HUES48 (cell line): ENCODE data around the gene PRKD1.

ENCODE experiments used
- H3K27ac ChIP-seq: one replicate; pipeline ENCODE4 v1.7.0; 2013; ENCODE audit warnings: low read depth, low read length, inconsistent platforms
- H3K27me3 ChIP-seq: 2 replicates; pipeline ENCODE4 v1.6.1; 2013; ENCODE audit warnings: mild to moderate bottlenecking, low read length; ENCODE audit not compliant: control insufficient read depth, insufficient read depth
- H3K36me3 ChIP-seq: 2 replicates; pipeline ENCODE4 v1.6.1; 2013; ENCODE audit warnings: low read length; ENCODE audit not compliant: control insufficient read depth, insufficient read depth
- H3K4me1 ChIP-seq: 2 replicates; pipeline ENCODE4 v1.6.1; 2013; ENCODE audit warnings: mild to moderate bottlenecking, low read length; ENCODE audit not compliant: control insufficient read depth, insufficient read depth
- H3K4me3 ChIP-seq: 2 replicates; pipeline ENCODE4 v1.5.1; 2013; ENCODE audit warnings: mild to moderate bottlenecking, low read depth, low read length
- H3K9ac ChIP-seq: 2 replicates; pipeline ENCODE4 v1.6.1; 2013; ENCODE audit warnings: mild to moderate bottlenecking, low read depth, low read length, moderate library complexity
- H3K9me3 ChIP-seq: 2 replicates; pipeline ENCODE4 v1.6.1; 2013; ENCODE audit warnings: low read length; ENCODE audit not compliant: control insufficient read depth, insufficient read depth

PRKD1 gene

DNA sequence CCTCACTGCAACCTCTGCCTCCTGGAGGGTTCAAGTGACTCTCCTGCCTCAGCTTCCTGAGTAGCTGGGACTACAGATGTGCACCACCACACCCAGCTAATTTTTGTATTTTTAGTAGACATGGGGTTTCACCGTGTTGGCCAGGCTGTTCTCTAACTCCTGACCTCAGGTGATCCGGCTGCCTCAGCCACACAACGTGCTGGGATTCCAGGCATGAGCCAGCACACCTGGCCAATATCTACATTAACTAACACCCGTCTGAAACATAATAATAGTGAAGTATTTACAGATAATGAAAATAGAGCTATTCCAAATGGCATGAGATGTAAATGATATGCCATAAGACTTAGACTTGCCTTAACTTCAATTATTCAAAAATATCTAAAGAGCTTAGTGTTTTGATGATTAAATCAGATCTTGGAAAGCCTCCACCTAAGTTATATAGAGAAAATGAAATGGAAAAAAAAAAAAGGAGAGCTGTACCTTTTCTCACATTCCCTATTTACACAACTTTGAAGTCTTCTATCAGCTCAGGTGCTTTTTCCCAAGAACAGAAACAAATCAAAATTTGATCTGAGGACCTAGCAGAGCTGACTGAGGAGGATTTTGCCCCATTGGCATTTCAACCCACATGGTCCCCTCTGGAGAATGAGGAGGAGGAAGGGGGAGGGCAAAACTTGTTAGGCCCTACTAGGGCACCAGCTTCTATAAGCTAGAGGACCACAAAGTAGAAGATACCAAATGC is 309.2 kb downstream of the PRKD1 start:
- H3K9me3 ChIP-seq: no peaks in the 10 kb centered on the region; the same call in 1 of the 2 replicates
- no peak overlapping the region for H3K4me3 ChIP-seq
- peaks cover 8% of the 10 kb centered on the region; the same call in 1 of the 2 replicates for H3K4me1 ChIP-seq
- no peaks in the 10 kb centered on the region for H3K36me3 ChIP-seq
- no peak overlapping the region for H3K27ac ChIP-seq
- H3K9ac ChIP-seq: no peak overlapping the region
- no peaks in the 10 kb centered on the region for H3K27me3 ChIP-seq

- no peak overlapping the region for H3K9ac ChIP-seq
- no peaks in the 10 kb centered on the region for H3K27me3 ChIP-seq
- H3K4me1 ChIP-seq: peaks cover 8% of the 10 kb centered on the region; the same call in 1 of the 2 replicates
- no peak overlapping the region for H3K27ac ChIP-seq
- no peak overlapping the region for H3K4me3 ChIP-seq
- H3K36me3 ChIP-seq: no peaks in the 10 kb centered on the region
- no peaks in the 10 kb centered on the region; the same call in 1 of the 2 replicates for H3K9me3 ChIP-seq
These were observed 310.7 kb downstream of the PRKD1 start for GRCh38 chr14:29616922-29617321.

DNA sequence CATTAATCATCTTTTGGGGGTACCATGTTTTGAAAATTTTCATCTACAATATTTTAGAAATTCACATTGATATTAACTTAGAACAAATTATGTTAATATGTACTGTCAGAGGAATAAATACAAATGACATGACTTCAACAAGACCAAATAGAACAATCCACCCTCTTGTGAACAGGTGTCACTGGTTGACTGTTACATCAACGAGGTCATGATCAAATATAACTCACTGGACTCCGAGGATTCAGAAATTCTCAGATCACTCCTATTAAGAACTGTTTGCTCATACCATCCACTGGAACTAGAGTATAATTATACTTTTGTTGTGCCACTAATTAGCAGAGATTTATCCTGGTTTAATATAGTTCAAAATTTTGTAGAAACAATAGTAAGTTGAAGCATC is 318.8 kb downstream of the PRKD1 start:
- Histone ChIP-seq H3K4me1 (peaks cover 15% of the 10 kb centered on the region), H3K9ac (no peak overlapping the region), H3K4me3 (no peak overlapping the region), H3K27me3 (no peaks in the 10 kb centered on the region), H3K36me3 (no peaks in the 10 kb centered on the region), H3K9me3 (no peaks in the 10 kb centered on the region), H3K27ac (no peak overlapping the region)

- Histone ChIP-seq H3K27me3 (no peaks in the 10 kb centered on the region), H3K4me1 (peaks cover 12% of the 10 kb centered on the region), H3K27ac (no peak overlapping the region), H3K9me3 (no peaks in the 10 kb centered on the region), H3K36me3 (no peaks in the 10 kb centered on the region), H3K9ac (no peak overlapping the region), H3K4me3 (no peak overlapping the region)
These were observed 320.5 kb downstream of the PRKD1 start for GRCh38 chr14:29607169-29607568.

DNA sequence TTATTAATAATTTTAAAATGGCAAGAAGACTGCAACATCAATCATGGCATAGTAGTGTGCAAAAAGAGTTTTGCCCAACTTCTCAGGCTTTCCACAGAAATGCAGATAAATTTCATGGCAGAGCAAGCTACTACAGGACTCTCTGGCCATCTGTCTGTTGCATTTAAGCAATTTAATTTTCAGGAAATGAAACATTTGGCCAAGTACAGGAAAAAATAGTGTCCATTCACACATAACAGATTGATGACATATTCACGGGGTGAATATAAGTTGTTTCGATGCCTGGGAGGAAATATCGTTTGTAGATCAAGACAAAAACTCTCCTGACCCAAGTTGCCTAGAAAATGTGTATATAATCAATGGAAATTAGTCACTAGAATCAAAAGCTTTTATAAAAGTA is 324.0 kb downstream of the PRKD1 start:
- H3K9ac ChIP-seq: no peak overlapping the region
- H3K4me1 ChIP-seq: peaks cover 12% of the 10 kb centered on the region
- H3K9me3 ChIP-seq: no peaks in the 10 kb centered on the region
- H3K36me3 ChIP-seq: no peaks in the 10 kb centered on the region
- H3K27ac ChIP-seq: no peak overlapping the region
- no peak overlapping the region for H3K4me3 ChIP-seq
- H3K27me3 ChIP-seq: no peaks in the 10 kb centered on the region

- Histone ChIP-seq H3K27ac (no peak overlapping the region), H3K4me3 (no peak overlapping the region), H3K4me1 (peaks cover 3% of the 10 kb centered on the region; the same call in 1 of the 2 replicates), H3K9me3 (no peaks in the 10 kb centered on the region), H3K9ac (no peak overlapping the region), H3K36me3 (no peaks in the 10 kb centered on the region), H3K27me3 (no peaks in the 10 kb centered on the region)
These were observed 326.0 kb downstream of the PRKD1 start for GRCh38 chr14:29601616-29602015.

- Histone ChIP-seq H3K4me3 (no peak overlapping the region), H3K27me3 (no peaks in the 10 kb centered on the region), H3K9me3 (no peaks in the 10 kb centered on the region), H3K4me1 (peaks cover 9% of the 10 kb centered on the region), H3K36me3 (no peaks in the 10 kb centered on the region), H3K9ac (no peak overlapping the region), H3K27ac (no peak overlapping the region)
These were observed 339.7 kb downstream of the PRKD1 start for GRCh38 chr14:29587761-29588470.

- Histone ChIP-seq H3K9me3 (no peaks in the 10 kb centered on the region), H3K4me1 (peaks cover 9% of the 10 kb centered on the region), H3K9ac (no peak overlapping the region), H3K27ac (no peak overlapping the region), H3K27me3 (no peaks in the 10 kb centered on the region), H3K36me3 (no peaks in the 10 kb centered on the region), H3K4me3 (no peak overlapping the region)
These were observed 340.6 kb downstream of the PRKD1 start for GRCh38 chr14:29587046-29587445.

GRCh38 chr14:29584992-29585391 is 342.7 kb downstream of the PRKD1 start:
- H3K36me3 ChIP-seq: no peaks in the 10 kb centered on the region
- H3K27ac ChIP-seq: no peak overlapping the region
- H3K4me1 ChIP-seq: peaks cover 9% of the 10 kb centered on the region
- H3K9me3 ChIP-seq: no peaks in the 10 kb centered on the region
- H3K4me3 ChIP-seq: no peak overlapping the region
- H3K27me3 ChIP-seq: no peaks in the 10 kb centered on the region
- no peak overlapping the region for H3K9ac ChIP-seq

- no peak overlapping the region for H3K27ac ChIP-seq
- H3K9ac ChIP-seq: no peak overlapping the region
- no peaks in the 10 kb centered on the region for H3K36me3 ChIP-seq
- H3K4me1 ChIP-seq: peaks cover 9% of the 10 kb centered on the region
- H3K27me3 ChIP-seq: no peaks in the 10 kb centered on the region
- H3K4me3 ChIP-seq: no peak overlapping the region
- no peaks in the 10 kb centered on the region for H3K9me3 ChIP-seq
These were observed 346.9 kb downstream of the PRKD1 start for GRCh38 chr14:29580763-29581162.

DNA sequence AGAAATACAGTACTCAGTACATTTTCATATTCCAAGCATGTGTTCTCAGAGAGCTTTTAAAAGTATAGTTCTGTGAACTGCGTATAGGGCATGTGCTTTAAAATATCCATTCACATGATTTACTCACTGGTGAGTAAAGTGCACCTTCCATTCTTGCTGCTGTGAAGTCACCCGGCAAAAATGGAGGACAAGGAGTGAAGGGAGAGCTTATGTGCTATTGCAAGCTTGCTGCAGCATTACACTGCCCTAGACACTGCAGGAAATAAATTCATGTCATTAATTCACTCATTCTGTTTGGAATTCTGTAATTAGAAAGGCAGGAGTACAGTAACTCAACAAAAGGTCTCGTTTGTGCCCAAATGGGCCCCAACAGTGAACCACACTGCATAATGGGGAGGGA is 347.8 kb downstream of the PRKD1 start:
- Histone ChIP-seq H3K36me3 (no peaks in the 10 kb centered on the region), H3K9me3 (no peaks in the 10 kb centered on the region), H3K27ac (no peak overlapping the region), H3K9ac (no peak overlapping the region), H3K4me1 (peaks cover 4% of the 10 kb centered on the region), H3K4me3 (no peak overlapping the region), H3K27me3 (no peaks in the 10 kb centered on the region)
